SK-N-SH (cell line): ENCODE measurements around the gene MYLK2. TPM values are rescaled to one million over a fixed set of nuclear protein-coding genes. Genes with fewer than 3 reads are reported as not detected.
A peak's percentile ranks its signal among the peaks of the same experiment; 100 is the strongest.

ENCODE experiments used
- CTCF ChIA-PET: fragments of 300-600, 350-600 bp; formaldehyde crosslinking; extraction: SDS; loops from one replicate; lab custom pipeline; 2021; lab: Yijun Ruan, JAX
- POLR2A ChIA-PET: fragments of 350-600 bp; sonication (Branson Sonifier 250); formaldehyde crosslinking; extraction: SDS; loops from one replicate; lab custom pipeline; 2020; ENCODE audit warnings: antibody characterized with exemption, inconsistent platforms; lab: Yijun Ruan, JAX
- DNase-seq: peaks from one replicate; pipeline ENCODE4 v3.0.0; 2012
- H2AFZ ChIP-seq: fragments of 200-600 bp; sonication (generic); 2 replicates; pipeline ENCODE4 v1.8.1; 2016; ENCODE audit warnings: antibody characterized with exemption, mild to moderate bottlenecking, low read depth
- H3F3A ChIP-seq: fragments of 200-600 bp; sonication (generic); replicated peaks from 2 replicates; pipeline ENCODE3; 2016; ENCODE audit warnings: antibody characterized with exemption, mild to moderate bottlenecking; ENCODE audit not compliant: insufficient read depth
- H3K27ac ChIP-seq, 2 experiments: fragments of 200-500 bp in 1 of 2; fragments of 200-600 bp in 1 of 2; sonication (Bioruptor generic) in 1 of 2; sonication (generic), shearing (Covaris generic) in 1 of 2; 2 replicates each; pipeline versions ENCODE4 v1.5.1 to v1.6.1; 2014 to 2016; ENCODE audit warnings: low read depth in 2 of 2, inconsistent platforms in 1 of 2, low read length in 1 of 2, mild to moderate bottlenecking in 1 of 2, mixed read lengths in 1 of 2
- H3K27me3 ChIP-seq: fragments of 200-600 bp; sonication (generic), shearing (Covaris generic); 2 replicates; pipeline ENCODE4 v1.6.1; 2016; ENCODE audit warnings: mixed run types; ENCODE audit not compliant: insufficient read depth
- H3K36me3 ChIP-seq, 2 experiments: fragments of 200-500 bp in 1 of 2; fragments of 200-600 bp in 1 of 2; sonication (Bioruptor generic) in 1 of 2; sonication (generic) in 1 of 2; replicated peaks in 1 of 2; 2 replicates each; pipeline versions ENCODE3 to v1.5.1; 2014 to 2016; ENCODE audit warnings: low read length in 1 of 2, mild to moderate bottlenecking in 1 of 2; ENCODE audit not compliant: insufficient read depth in 2 of 2, control insufficient read depth in 1 of 2
- H3K4me1 ChIP-seq, 2 experiments: fragments of 200-500 bp in 1 of 2; fragments of 200-600 bp in 1 of 2; sonication (Bioruptor generic) in 1 of 2; sonication (generic), shearing (Covaris generic) in 1 of 2; 2 replicates each; pipeline versions ENCODE4 v1.5.1 to v1.6.1; 2014 to 2016; ENCODE audit warnings: low read depth in 1 of 2, low read length in 1 of 2, mixed run types in 1 of 2; ENCODE audit not compliant: insufficient read depth in 2 of 2, control insufficient read depth in 1 of 2
- H3K4me2 ChIP-seq: fragments of 200-600 bp; sonication (generic), shearing (Covaris generic); 2 replicates; pipeline ENCODE4 v1.6.1; 2017; ENCODE audit warnings: mixed run types
- H3K4me3 ChIP-seq, 2 experiments: fragments of 200-500 bp in 1 of 2; fragments of 200-600 bp in 1 of 2; sonication (Bioruptor generic) in 1 of 2; sonication (generic), shearing (Covaris generic) in 1 of 2; 2 replicates each; pipeline versions ENCODE4 v1.5.1 to v1.8.1; 2014 to 2016; ENCODE audit warnings: low read depth in 2 of 2, inconsistent platforms in 1 of 2, low read length in 1 of 2, mild to moderate bottlenecking in 1 of 2, mixed read lengths in 1 of 2, moderate library complexity in 1 of 2
- H3K79me2 ChIP-seq: fragments of 200-600 bp; sonication (generic); 2 replicates; pipeline ENCODE4 v1.8.1; 2017; ENCODE audit warnings: mild to moderate bottlenecking; ENCODE audit not compliant: insufficient read depth
- H3K9ac ChIP-seq: fragments of 200-600 bp; sonication (generic); 2 replicates; pipeline ENCODE4 v1.6.1; 2017; ENCODE audit warnings: mixed run types
- H3K9me2 ChIP-seq: fragments of 200-600 bp; sonication (generic); 2 replicates; pipeline ENCODE4 v1.6.1; 2017; ENCODE audit warnings: mixed run types
- H3K9me3 ChIP-seq: fragments of 200-600 bp; sonication (generic); 2 replicates; pipeline ENCODE4 v1.6.1; 2017; ENCODE audit warnings: mixed run types, mild to moderate bottlenecking, moderate library complexity
- H4K20me1 ChIP-seq: fragments of 200-600 bp; sonication (generic); 2 replicates; pipeline ENCODE4 v1.6.1; 2017; ENCODE audit warnings: mild to moderate bottlenecking, mixed run types; ENCODE audit not compliant: insufficient read depth
- CTCF ChIP-seq: fragments of 200-600 bp; sonication (generic); IDR thresholded peaks from 2 replicates; pipeline ENCODE4 v1.6.1; 2017; ENCODE audit warnings: antibody characterized with exemption, mild to moderate bottlenecking, moderate library complexity
- ELF1 ChIP-seq: IDR thresholded peaks from 2 replicates; pipeline ENCODE4 v1.4.0; 2012
- EZH2phosphoT487 ChIP-seq: fragments of 200-600 bp; sonication (generic); IDR thresholded peaks from 2 replicates; pipeline ENCODE4 v1.6.1; 2017; ENCODE audit warnings: low read depth, mixed run types, mild to moderate bottlenecking, antibody characterized with exemption, moderate library complexity, borderline replicate concordance
- FOSL2 ChIP-seq: IDR thresholded peaks from 2 replicates; pipeline ENCODE4 v1.4.0; 2012; ENCODE audit warnings: low read depth, mild to moderate bottlenecking, moderate library complexity, borderline replicate concordance
- FOXJ3 ChIP-seq: sonication (generic); formaldehyde crosslinking; IDR thresholded peaks from 2 replicates; pipeline ENCODE4 v1.5.1; 2020; ENCODE audit warnings: mild to moderate bottlenecking, missing genetic modification reagents
- GATA2 ChIP-seq: sonication (generic); formaldehyde crosslinking; IDR thresholded peaks from 2 replicates; pipeline ENCODE4 v1.5.0; 2020; ENCODE audit warnings: mild to moderate bottlenecking, missing genetic modification reagents
- JUND ChIP-seq: IDR thresholded peaks from 2 replicates; pipeline ENCODE4 v1.4.0; 2012
- MAX ChIP-seq: IDR thresholded peaks from 2 replicates; pipeline ENCODE4 v1.4.0; 2012; ENCODE audit warnings: low read depth
- MXI1 ChIP-seq: IDR thresholded peaks from 2 replicates; pipeline ENCODE4 v1.6.1; 2012; ENCODE audit warnings: mild to moderate bottlenecking, low read depth, low read length, improper control_type of control experiment
- NRF1 ChIP-seq: IDR thresholded peaks from 2 replicates; pipeline ENCODE4 v1.6.1; 2012; ENCODE audit warnings: low read depth, mild to moderate bottlenecking, low read length
- POLR2AphosphoS5 ChIP-seq: IDR thresholded peaks from 2 replicates; pipeline ENCODE4 v1.6.1; 2012; ENCODE audit warnings: low read depth, low read length
- TCF12 ChIP-seq: IDR thresholded peaks from 2 replicates; pipeline ENCODE4 v1.4.0; 2012
- USF1 ChIP-seq: IDR thresholded peaks from 2 replicates; pipeline ENCODE4 v1.4.0; 2012; ENCODE audit warnings: low read depth, borderline replicate concordance
- USF2 ChIP-seq: fragments of 150-350 bp; IDR thresholded peaks from 2 replicates; pipeline ENCODE4 v1.6.1; 2017; ENCODE audit warnings: antibody characterized with exemption, low read length, low read depth, borderline replicate concordance
- YY1 ChIP-seq: IDR thresholded peaks from 2 replicates; pipeline ENCODE4 v1.4.0; 2012; ENCODE audit warnings: low read depth, mild to moderate bottlenecking
- ZBTB33 ChIP-seq: IDR thresholded peaks from 2 replicates; pipeline ENCODE4 v1.4.0; 2012; ENCODE audit warnings: low read depth, borderline replicate concordance
- WGBS: methylation state at CpG from one replicate; pipeline ENCODE4 v1.1.6; 2017; ENCODE audit warnings: low lambda C conversion rate; 5-methylcytosine and 5-hydroxymethylcytosine counted together
- polyA plus RNA-seq, 3 experiments: library from polyadenylated mRNA; depleted of rRNA; stranded (reverse); fragments of >200 nt; gene quantifications; 2 replicates each; pipeline ENCODE4 v1.2.3, GENCODE V29; 2012

The MYLK2 gene
- polyA plus RNA-seq, 1 of the 3 experiments (the other 2 are of a cell fraction): 0.21 TPM

GRCh38 chr20:31862157-31862470 is 43.0 kb downstream of the MYLK2 start:
- peaks cover 0 to 21% of the 10 kb centered on the region in 2 experiments; a peak in 2 of 4 replicates for H3K4me1 ChIP-seq
- H4K20me1 ChIP-seq: no peaks in the 10 kb centered on the region
- no peak overlapping the region for H3K9ac ChIP-seq
- H3K27me3 ChIP-seq: no peaks in the 10 kb centered on the region
- H3K36me3 ChIP-seq: no peaks in the 10 kb centered on the region
- H2AFZ ChIP-seq: no peak overlapping the region
- WGBS: 80% methylated on average over 5 of the region's 5 CpGs
- TF ChIP-seq ZBTB33: no peak
- TF ChIP-seq MXI1: no peak
- TF ChIP-seq FOXJ3 (CRISPR knock-in tag): no peak
- TF ChIP-seq CTCF: no peak
- no peak for TF ChIP-seq TCF12
- TF ChIP-seq NRF1: no peak
- no peaks in the 10 kb centered on the region for H3K9me2 ChIP-seq
- ChIA-PET CTCF (interaction anchor here (1.1 to 4.9 kb wide), 6 partner anchors 9 to 169 kb away, joined by 4 to 36 read pairs (median 12); partner anchors contain the start of gene FOXS1), POLR2A (interaction anchor here (1.8 kb wide), 1 partner anchor 9 kb away, joined by 6 read pairs; no protein-coding TSS in a partner anchor)
- H3K79me2 ChIP-seq: no peaks in the 10 kb centered on the region
- no peaks in the 10 kb centered on the region for H3K9me3 ChIP-seq
- H3K27ac ChIP-seq: peak overlapping the region in 1 of 2 experiments; percentile 82; a peak in 2 of 4 replicates
- peak overlapping the region; percentile 94 for H3K4me2 ChIP-seq
- peak overlapping the region; percentile 32 to 63; a peak in 3 of 4 replicates for H3K4me3 ChIP-seq
- no peak for DNase-seq
- no peaks in the 10 kb centered on the region for H3F3A ChIP-seq

GRCh38 chr20:31862506-31862905 is 43.4 kb downstream of the MYLK2 start:
- peak overlapping the region in 1 of 2 experiments; percentile 82; a peak in 1 of 4 replicates for H3K27ac ChIP-seq
- no peaks in the 10 kb centered on the region for H3K9me3 ChIP-seq
- H3K79me2 ChIP-seq: no peaks in the 10 kb centered on the region
- H3K4me2 ChIP-seq: no peak overlapping the region
- DNase-seq: no peak
- ChIA-PET CTCF (interaction anchor here (1.1 to 4.9 kb wide), 7 partner anchors 10 to 169 kb away, joined by 4 to 36 read pairs (median 16); partner anchors contain the start of genes FOXS1 and PDRG1), POLR2A (interaction anchor here (1.8 kb wide), 1 partner anchor 9 kb away, joined by 6 read pairs; no protein-coding TSS in a partner anchor)
- H3K36me3 ChIP-seq: no peaks in the 10 kb centered on the region
- TF ChIP-seq FOSL2: no peak
- no peak for TF ChIP-seq JUND
- TF ChIP-seq MXI1: no peak
- TF ChIP-seq YY1: no peak
- no peak for TF ChIP-seq POLR2AphosphoS5
- TF ChIP-seq CTCF: no peak
- no peak for TF ChIP-seq ELF1
- TF ChIP-seq USF2: no peak
- no peak for TF ChIP-seq FOXJ3 (CRISPR knock-in tag)
- no peak for TF ChIP-seq MAX
- no peak for TF ChIP-seq USF1
- TF ChIP-seq GATA2: no peak
- no peak for TF ChIP-seq EZH2phosphoT487
- no peak overlapping the region for H3K4me3 ChIP-seq
- no peaks in the 10 kb centered on the region for H3K27me3 ChIP-seq
- no peak overlapping the region for H2AFZ ChIP-seq
- no peaks in the 10 kb centered on the region for H4K20me1 ChIP-seq
- WGBS: 98% methylated on average over 8 of the region's 8 CpGs
- no peaks in the 10 kb centered on the region for H3K9me2 ChIP-seq
- no peak overlapping the region for H3K9ac ChIP-seq
- H3K4me1 ChIP-seq: peaks cover 0 to 21% of the 10 kb centered on the region in 2 experiments; a peak in 2 of 4 replicates
- no peaks in the 10 kb centered on the region for H3F3A ChIP-seq
